NCI-H2171 treated with DMSO at 0.1 percent for 48 hours (cell line): Measurements from ENCODE around the gene CIT.

Experiments
- DNase-seq: peaks from one replicate; lab custom pipeline; 2025; lab: John Stamatoyannopoulos, UW

CIT gene

DNA sequence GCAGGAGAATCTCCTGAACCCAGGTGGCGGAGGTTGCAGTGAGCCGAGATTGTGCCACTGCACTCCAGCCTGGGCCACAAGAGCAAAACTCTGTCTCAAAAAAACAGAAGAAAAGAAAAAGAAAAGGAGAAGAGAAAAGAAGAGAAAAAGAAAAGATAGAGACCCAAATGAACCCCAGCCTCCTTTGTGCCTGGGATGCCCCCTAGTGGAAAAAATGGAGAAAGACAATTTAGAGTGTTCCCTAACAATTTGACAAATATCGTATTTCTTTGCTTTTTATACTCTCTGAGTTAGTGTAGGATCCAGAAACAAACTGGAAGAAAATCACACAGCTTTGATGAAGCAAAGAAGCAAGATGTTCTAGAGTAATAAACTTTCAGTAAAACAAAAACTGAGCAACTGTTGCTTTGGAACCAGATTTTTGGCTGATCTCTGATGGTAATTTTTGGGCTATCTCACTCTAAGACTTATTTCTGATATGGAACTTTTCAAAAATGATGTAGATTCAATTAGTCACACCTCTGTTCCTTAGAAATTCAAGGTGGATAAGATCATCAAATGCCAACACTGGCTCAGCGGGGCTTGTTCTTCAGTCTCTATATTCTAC, 227.8 kb downstream of the CIT start:
- peak; percentile 34 for DNase-seq

DNA sequence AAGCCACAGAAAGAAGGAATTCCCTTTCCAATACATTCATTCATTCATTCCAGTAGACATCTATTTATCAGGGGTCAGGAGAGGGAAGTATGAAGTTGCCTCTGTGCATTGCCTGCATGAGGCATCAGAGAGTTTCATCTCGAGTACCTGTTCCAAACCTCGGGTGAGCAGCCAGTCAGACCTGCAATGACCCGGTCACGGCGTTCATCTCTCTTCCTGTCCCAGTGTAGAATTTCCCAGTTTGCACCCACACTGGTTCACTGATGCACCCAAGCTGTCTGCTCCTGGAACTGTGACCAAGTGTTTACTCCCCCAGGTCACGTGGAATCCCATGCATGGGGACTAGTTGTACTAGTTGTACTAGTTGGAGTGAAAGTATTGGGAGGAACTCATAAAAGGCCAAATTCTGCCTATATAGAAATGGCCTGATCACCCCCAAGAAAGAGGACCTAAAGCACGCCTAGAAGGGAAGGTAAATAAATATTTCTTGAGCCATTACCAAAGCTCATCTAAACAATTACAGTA, 231.5 kb downstream of the CIT start:
- no peak for DNase-seq

DNA sequence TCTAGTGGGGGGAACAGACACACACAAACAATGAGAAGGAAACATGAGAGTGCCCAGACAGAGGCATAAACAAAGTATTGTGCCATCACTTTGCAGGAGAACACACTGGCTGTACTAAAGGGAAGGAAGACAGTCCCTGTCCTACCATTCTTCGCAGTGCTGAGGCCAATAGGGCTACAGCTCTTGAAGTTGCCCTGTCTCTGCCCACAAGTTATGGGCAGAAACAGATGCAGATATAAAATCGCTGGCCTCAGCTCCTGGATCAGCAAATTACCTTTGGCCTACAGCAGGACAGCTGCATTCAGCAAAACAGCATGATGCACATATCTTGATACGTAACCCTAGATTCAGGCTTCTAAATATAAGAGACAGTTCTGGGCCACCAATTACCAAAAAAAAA, 232.2 kb downstream of the CIT start:
- DNase-seq = no peak

DNA sequence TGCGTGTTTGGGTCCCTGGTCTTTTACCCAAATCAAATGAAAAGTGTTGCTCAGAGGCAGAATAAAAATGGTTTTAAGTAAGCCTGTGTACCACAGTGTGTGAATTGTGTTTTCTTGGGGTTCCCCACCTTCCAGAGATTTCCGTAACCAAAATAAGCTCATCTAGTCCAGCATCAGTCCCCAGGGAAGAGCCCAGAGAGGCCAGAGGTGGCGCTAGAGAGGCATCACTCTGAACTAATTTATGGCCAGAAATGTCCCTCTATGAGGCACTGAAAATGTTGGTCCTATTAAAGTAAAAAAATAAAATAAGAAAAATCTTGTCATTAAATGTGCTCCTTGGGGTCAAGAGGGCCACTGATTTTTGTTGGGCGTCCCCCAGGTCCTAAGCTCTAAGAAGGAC, 234.1 kb downstream of the CIT start:
- no peak for DNase-seq
